Neural cell (in vitro differentiated cells): ENCODE measurements around the gene IGFBPL1.

Experiments
- CTCF ChIP-seq: fragments of 450-650 bp; IDR thresholded peaks from 2 replicates; pipeline ENCODE4 v1.5.1; 2014; ENCODE audit warnings: antibody characterized with exemption, mild to moderate bottlenecking, moderate library complexity; ENCODE audit not compliant: poor library complexity, severe bottlenecking
- EP300 ChIP-seq: fragments of 450-650 bp; conservative IDR thresholded peaks from 2 replicates; pipeline ENCODE4 v1.6.1; 2014; ENCODE audit warnings: antibody characterized with exemption, mild to moderate bottlenecking, moderate library complexity; ENCODE audit not compliant: poor library complexity, severe bottlenecking
- POLR2AphosphoS5 ChIP-seq: IDR thresholded peaks from 2 replicates; pipeline ENCODE4 v1.6.1; 2012

- no peak for TF ChIP-seq CTCF
- no peak for TF ChIP-seq POLR2AphosphoS5
- no peak for TF ChIP-seq EP300
These were observed 56.4 kb downstream of the IGFBPL1 start for GRCh38 chr9:38367898-38368297.
